Measurements from ENCODE around the gene SERPINB7. TPM values are rescaled to one million over a fixed set of nuclear protein-coding genes. Genes with fewer than 3 reads are reported as not detected.

The SERPINB7 gene
- total and polyA plus RNA-seq, 11 donors = 1.4 TPM; not detected in 10

GRCh38 chr18:63819786-63820185, 44.6 kb downstream of the SERPINB7 start:
- Histone ChIP-seq H3K27me3 (peaks cover 0 to 4% (median 0%) of the 10 kb centered on the region in 9 donors), H3K36me3 (no peaks in the 10 kb centered on the region), H3K9me3 (peaks cover 0 to 25% (median 3%) of the 10 kb centered on the region in 12 donors), H3K4me1 (no peaks in the 10 kb centered on the region), H3K4me3 (no peak overlapping the region), H3K27ac (no peak overlapping the region)
- intact Hi-C loops (cut with DNase I) = loop anchor here in 5 of 10 donors (5.0 to 10.0 kb wide), 2 partner anchors 115 to 118 kb away; no protein-coding TSS in a partner anchor
- TF ChIP-seq CTCF (IDR thresholded peaks at IDR 0.05) = no peak
- no peak for TF ChIP-seq POLR2A (IDR thresholded peaks at IDR 0.05)
- 68 to 87% (median 77%) methylated on average over 2 of the region's 2 CpGs for WGBS, 4 donors
- ATAC-seq = no peak
- DNase-seq = no peak

GRCh38 chr18:63820694-63821093, 45.5 kb downstream of the SERPINB7 start:
- WGBS, 4 donors = 69 to 84% (median 79%) methylated on average over 3 of the region's 3 CpGs
- TF ChIP-seq POLR2A (IDR thresholded peaks at IDR 0.05) (no peak), CTCF (IDR thresholded peaks at IDR 0.05) (no peak)
- intact Hi-C loops (cut with DNase I) = loop anchor here in 5 of 10 donors (5.0 to 10.0 kb wide), 2 partner anchors 114 to 117 kb away; no protein-coding TSS in a partner anchor
- H3K4me1 ChIP-seq = no peaks in the 10 kb centered on the region
- peaks cover 0 to 4% (median 0%) of the 10 kb centered on the region in 9 donors for H3K27me3 ChIP-seq
- no peak overlapping the region for H3K27ac ChIP-seq
- ATAC-seq (no peak), DNase-seq (no peak)
- no peak overlapping the region for H3K4me3 ChIP-seq
- H3K36me3 ChIP-seq = no peaks in the 10 kb centered on the region
- peaks cover 0 to 19% (median 3%) of the 10 kb centered on the region in 12 donors for H3K9me3 ChIP-seq

- H3K4me3 ChIP-seq = no peak overlapping the region
- H3K27me3 ChIP-seq = peaks cover 0 to 4% (median 0%) of the 10 kb centered on the region in 9 donors
- intact Hi-C loops (cut with DNase I) = loop anchor here in 6 of 10 donors (2.0 to 10.0 kb wide), 3 partner anchors 111 to 114 kb away; no protein-coding TSS in a partner anchor
- WGBS, 4 donors = 63 to 69% (median 65%) methylated on average over 10 of the region's 10 CpGs
- ATAC-seq (no peak), DNase-seq (peak in 2 of 5 donors; percentile 40)
- H3K36me3 ChIP-seq = no peaks in the 10 kb centered on the region
- no peaks in the 10 kb centered on the region for H3K4me1 ChIP-seq
- TF ChIP-seq CTCF (IDR thresholded peaks at IDR 0.05) = peak in 10 of 12 donors; percentile 18 to 52 (median 42)
- no peak for TF ChIP-seq POLR2A (IDR thresholded peaks at IDR 0.05)
- no peak overlapping the region for H3K27ac ChIP-seq
- no peaks in the 10 kb centered on the region for H3K9me3 ChIP-seq
Observed at GRCh38 chr18:63823516-63824219, 48.5 kb downstream of the SERPINB7 start.

- TF ChIP-seq CTCF (IDR thresholded peaks at IDR 0.05) (no peak), POLR2A (IDR thresholded peaks at IDR 0.05) (no peak)
- intact Hi-C loops (cut with DNase I) = loop anchor here in 6 of 10 donors (2.0 to 10.0 kb wide), 3 partner anchors 111 to 113 kb away; no protein-coding TSS in a partner anchor
- DNase-seq = no peak
- Histone ChIP-seq H3K4me1 (no peaks in the 10 kb centered on the region), H3K27ac (no peak overlapping the region), H3K4me3 (no peak overlapping the region), H3K9me3 (no peaks in the 10 kb centered on the region), H3K27me3 (peaks cover 0 to 4% (median 0%) of the 10 kb centered on the region in 9 donors), H3K36me3 (no peaks in the 10 kb centered on the region)
- ATAC-seq = no peak
- 79 to 94% (median 79%) methylated on average over 2 of the region's 2 CpGs for WGBS, 4 donors
Observed at GRCh38 chr18:63824220-63824525, 49.0 kb downstream of the SERPINB7 start.
